HG03135 (cell line): ENCODE data around the gene THRA.

Source experiments
- ATAC-seq: cut with Tn5 transposase; IDR thresholded peaks from one replicate; pipeline ENCODE4 v1.9.1; 2021; ENCODE audit warnings: mild to moderate bottlenecking, moderate library complexity; ENCODE audit not compliant: unreplicated experiment

THRA gene, protein sequence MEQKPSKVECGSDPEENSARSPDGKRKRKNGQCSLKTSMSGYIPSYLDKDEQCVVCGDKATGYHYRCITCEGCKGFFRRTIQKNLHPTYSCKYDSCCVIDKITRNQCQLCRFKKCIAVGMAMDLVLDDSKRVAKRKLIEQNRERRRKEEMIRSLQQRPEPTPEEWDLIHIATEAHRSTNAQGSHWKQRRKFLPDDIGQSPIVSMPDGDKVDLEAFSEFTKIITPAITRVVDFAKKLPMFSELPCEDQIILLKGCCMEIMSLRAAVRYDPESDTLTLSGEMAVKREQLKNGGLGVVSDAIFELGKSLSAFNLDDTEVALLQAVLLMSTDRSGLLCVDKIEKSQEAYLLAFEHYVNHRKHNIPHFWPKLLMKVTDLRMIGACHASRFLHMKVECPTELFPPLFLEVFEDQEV

DNA sequence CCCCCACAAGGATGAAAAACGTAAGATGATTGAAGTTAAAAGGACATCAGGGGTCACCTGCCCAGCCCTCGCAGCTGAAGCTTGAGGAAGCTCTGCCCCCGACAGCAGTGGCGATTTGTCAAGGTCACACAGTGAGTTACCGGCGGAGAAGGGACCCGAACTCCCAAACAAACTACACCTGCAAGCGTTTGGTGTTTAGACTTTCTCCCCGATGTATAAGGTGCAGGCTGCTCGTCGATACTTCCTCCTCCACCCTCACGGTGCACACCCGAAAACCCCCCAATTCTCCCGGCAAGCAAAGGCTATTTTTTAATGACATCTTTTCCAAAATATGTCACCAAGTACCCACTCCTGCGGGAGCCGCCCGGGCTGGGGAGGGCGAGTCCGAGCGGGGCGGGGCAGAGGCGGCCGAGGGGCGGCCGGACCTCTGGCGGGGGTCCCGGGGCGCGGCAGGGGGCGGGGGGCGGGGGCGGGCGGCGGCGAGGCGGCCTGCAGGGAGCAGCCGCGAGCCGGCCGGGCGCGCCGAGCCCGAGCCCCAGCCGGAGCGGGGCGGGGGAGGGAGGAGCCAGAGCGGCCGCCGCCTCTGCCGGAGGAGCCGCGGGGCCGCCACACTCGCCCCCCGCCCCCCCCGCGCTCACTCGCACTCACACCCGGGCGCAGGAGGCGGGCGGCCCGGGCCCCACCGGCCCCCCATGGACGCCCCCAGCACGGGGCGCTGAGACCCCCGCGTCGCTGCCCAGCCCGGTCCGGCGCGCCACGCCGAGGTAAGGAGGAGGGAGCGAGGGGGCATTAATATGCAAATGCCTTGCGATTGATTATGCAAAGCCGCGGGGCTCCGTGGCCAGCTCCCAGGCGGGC, at the start of gene THRA:
THRA (plus strand) TSS at position 637 of the 858 bp plus-strand sequence. CDS start 11,524 bp downstream, outside the sequence.
- ATAC-seq, result peak; percentile 61

DNA sequence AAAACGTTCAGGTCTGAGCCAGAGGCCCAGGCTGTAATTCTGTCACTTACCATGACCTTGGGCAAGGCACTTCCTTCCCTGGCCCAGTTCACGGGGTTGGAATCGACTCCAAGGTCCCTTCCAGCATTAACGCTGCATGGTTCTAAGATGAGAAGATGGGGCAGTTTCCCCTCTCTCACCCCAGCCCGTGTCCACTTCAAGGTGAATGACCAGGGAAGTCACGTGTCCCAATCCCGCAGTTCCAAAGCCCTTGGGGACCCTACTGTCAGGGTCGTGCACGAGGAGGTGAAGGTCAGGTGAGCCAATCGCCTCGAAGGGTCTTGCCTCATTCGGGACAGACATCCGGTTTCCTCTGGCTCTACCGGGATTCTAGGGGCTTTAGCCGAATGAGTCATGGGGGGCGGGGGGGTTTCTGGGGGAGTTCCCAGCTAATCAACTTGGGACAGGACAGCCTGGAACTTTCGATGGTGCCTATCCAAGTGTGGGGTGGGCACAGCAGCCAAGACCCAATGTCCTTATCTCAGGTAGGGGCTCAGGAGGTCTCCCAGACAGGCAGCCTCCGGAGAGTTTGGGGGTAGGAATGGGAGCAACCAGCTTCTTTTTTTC, 48.3 kb upstream of the THRA start:
- ATAC-seq, result no peak

DNA sequence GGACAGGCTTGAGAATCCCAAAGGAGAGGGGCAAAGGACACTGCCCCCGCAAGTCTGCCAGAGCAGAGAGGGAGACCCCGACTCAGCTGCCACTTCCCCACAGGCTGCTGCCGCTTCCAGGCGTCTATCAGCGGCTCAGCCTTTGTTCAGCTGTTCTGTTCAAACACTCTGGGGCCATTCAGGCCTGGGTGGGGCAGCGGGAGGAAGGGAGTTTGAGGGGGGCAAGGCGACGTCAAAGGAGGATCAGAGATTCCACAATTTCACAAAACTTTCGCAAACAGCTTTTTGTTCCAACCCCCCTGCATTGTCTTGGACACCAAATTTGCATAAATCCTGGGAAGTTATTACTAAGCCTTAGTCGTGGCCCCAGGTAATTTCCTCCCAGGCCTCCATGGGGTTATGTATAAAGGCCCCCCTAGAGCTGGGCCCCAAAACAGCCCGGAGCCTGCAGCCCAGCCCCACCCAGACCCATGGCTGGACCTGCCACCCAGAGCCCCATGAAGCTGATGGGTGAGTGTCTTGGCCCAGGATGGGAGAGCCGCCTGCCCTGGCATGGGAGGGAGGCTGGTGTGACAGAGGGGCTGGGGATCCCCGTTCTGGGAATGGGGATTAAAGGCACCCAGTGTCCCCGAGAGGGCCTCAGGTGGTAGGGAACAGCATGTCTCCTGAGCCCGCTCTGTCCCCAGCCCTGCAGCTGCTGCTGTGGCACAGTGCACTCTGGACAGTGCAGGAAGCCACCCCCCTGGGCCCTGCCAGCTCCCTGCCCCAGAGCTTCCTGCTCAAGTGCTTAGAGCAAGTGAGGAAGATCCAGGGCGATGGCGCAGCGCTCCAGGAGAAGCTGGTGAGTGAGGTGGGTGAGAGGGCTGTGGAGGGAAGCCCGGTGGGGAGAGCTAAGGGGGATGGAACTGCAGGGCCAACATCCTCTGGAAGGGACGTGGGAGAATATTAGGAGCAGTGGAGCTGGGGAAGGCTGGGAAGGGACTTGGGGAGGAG, 47.5 kb upstream of the THRA start, which contains the start of gene CSF3:
CSF3 (plus strand) TSS at position 436 of the 993 bp plus-strand sequence; CDS start at position 471, 35 bp downstream.
- no peak for ATAC-seq

DNA sequence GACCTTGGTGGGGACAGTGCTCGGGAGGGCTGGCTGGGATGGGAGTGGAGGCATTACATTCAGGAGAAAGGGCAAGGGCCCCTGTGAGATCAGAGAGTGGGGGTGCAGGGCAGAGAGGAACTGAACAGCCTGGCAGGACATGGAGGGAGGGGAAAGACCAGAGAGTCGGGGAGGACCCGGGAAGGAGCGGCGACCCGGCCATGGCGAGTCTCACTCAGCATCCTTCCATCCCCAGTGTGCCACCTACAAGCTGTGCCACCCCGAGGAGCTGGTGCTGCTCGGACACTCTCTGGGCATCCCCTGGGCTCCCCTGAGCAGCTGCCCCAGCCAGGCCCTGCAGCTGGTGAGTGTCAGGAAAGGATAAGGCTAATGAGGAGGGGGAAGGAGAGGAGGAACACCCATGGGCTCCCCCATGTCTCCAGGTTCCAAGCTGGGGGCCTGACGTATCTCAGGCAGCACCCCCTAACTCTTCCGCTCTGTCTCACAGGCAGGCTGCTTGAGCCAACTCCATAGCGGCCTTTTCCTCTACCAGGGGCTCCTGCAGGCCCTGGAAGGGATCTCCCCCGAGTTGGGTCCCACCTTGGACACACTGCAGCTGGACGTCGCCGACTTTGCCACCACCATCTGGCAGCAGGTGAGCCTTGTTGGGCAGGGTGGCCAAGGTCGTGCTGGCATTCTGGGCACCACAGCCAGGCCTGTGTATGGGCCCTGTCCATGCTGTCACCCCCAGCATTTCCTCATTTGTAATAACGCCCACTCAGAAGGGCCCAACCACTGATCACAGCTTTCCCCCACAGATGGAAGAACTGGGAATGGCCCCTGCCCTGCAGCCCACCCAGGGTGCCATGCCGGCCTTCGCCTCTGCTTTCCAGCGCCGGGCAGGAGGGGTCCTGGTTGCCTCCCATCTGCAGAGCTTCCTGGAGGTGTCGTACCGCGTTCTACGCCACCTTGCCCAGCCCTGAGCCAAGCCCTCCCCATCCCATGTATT, 46.5 kb upstream of the THRA start:
- ATAC-seq, result no peak

DNA sequence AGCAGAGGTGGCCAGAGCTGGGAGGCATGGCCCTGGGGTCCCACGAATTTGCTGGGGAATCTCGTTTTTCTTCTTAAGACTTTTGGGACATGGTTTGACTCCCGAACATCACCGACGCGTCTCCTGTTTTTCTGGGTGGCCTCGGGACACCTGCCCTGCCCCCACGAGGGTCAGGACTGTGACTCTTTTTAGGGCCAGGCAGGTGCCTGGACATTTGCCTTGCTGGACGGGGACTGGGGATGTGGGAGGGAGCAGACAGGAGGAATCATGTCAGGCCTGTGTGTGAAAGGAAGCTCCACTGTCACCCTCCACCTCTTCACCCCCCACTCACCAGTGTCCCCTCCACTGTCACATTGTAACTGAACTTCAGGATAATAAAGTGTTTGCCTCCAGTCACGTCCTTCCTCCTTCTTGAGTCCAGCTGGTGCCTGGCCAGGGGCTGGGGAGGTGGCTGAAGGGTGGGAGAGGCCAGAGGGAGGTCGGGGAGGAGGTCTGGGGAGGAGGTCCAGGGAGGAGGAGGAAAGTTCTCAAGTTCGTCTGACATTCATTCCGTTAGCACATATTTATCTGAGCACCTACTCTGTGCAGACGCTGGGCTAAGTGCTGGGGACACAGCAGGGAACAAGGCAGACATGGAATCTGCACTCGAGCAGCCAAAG, 45.2 kb upstream of the THRA start:
- no peak for ATAC-seq

DNA sequence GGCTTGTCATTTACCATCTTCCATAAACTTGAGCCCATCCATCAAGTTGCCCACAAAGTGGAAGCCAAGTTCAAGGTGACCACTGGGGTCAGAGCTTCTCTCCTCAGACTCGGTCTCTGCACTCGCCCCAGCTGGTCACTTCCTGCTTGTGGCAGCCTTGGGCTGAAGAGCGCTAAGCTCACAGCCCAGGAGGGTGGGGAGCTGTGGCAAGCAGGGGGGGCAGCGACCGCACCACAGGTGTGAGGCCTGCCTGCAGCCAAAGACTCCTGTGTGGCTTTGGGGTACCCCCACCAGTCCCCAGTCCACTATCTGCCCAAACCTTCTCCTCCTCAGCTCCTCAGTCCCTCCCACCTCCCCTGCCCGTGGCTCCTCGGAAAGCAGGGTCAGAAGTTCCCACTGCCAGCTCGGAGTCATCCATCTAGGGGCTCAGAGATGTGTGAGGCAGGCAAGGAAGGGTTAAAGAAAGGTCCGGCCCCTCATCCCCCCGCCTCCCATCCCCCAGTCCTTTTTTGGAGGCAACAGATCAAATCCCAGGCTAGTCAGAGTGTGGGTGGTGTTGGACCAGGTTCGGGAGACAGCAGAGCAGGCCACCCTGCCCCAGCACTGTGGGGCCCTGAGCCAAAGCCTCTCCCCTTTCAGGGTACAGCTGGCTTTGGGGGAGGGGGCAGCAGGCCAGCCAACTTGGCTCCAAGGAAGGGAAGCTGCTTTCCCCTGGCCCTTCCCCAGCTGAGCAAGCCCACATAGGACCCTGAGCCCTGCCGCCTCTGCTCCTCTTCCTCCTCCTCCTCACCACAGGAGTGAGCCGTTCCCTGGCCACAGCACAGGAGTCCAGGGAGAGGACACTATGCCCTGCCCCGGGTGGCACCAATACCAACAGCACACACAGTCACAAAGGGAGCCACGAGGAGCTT, 44.3 kb upstream of the THRA start:
- ATAC-seq, result no peak

DNA sequence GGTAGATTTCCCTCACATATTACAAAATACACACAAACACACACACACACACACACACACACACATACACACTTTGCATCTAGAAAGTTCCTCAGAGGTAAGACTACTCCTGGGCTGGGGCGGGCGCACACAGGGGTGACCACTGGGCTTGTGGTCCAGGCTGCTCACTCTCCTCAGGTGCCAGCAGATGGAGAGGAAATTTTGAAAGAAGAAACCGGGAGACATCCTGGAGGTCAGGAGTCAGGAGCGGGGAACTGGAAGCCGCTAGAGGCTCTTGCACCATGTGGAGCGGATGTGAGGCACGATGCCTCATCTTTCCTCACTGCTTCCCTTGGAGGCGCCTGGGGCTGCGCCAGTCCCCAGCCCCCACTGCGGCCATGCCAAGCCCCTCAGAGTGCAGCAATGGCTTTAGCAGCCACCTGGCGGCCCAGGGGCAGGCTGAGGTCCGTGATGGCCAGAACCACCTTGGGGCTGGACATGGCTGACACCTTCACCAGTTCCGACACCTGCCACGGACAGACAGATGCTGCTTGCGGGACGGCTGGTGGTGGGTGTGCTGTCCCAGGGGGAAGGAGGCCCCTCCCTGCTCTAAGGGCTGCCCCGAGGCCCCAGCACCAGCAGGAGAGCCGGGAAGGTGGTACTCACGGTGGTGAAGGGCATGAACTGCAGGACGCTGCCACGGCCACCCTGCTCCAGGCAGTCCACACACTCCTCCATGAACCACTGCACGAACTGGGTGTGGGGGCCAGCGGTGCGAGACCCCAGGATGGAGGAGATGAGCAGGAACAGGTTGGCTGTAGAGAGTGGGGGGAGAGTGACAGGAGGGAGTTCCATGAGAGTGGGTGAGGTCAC, 43.4 kb upstream of the THRA start:
- ATAC-seq, result no peak

DNA sequence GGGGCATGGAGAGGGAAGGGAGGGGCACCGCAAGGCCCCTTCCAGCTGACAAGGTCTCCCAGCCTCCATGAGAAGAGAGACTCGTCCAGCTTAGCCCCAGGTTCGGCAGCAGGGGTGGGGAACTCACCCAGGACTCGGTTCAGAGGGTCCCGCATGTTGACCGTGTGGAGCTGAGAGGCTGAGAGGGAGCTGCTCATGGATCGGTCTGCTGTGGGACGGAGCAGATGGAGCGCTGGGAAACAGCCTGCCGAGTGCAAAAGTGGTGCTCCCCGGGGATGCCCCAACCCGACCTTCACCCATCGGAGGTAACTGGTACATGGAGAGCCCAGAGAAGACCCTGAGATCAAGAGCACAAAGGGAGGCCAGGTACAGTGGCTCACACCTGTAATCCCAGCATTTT, 42.6 kb upstream of the THRA start:
- ATAC-seq, result no peak

DNA sequence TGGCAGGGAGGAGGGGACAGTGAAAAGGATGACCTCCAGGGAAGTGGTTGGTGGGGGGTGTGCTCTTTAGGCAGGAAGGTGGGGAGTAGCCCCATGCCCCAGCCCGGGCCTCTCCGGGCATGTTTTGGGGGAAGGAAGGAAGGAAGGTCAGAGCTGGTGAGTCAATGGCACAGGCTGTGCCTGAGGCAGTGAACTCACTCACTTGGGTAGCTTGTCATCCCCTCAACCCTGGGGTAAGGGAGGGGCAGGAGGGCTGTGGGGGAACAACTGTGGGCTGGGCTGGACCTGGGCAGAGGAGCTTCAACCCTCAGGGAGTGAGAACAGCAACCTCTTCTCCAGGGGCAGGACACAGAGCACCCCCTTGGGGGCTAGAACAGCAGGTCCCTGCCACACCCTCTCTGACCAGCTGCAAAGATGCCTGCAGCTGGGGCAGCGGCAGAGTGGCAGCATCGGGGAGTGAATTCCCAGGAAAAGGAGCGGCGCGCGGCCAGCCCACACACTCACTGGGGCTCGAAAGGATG, 41.3 kb upstream of the THRA start:
- no peak for ATAC-seq

DNA sequence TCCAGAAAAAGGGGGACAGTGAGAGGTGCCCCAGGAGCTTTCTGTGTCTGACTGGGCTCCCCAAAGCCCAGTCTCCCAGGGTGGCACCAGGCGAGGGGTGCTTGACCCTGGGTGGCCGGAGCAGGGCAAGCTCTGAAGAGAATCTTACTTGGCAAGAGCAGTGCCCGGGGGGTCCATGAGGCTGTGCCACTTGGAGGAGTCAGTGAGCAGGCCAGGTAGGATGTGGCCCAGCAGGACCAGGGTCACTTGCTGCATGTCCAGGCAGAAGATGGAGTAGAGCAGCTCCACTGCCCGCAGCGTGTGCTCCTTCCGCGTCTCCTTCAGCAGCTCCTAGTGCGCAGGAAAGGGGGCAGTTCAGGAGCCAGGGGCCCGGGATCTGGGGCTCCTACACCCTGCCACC, 40.3 kb upstream of the THRA start:
- ATAC-seq, result no peak

DNA sequence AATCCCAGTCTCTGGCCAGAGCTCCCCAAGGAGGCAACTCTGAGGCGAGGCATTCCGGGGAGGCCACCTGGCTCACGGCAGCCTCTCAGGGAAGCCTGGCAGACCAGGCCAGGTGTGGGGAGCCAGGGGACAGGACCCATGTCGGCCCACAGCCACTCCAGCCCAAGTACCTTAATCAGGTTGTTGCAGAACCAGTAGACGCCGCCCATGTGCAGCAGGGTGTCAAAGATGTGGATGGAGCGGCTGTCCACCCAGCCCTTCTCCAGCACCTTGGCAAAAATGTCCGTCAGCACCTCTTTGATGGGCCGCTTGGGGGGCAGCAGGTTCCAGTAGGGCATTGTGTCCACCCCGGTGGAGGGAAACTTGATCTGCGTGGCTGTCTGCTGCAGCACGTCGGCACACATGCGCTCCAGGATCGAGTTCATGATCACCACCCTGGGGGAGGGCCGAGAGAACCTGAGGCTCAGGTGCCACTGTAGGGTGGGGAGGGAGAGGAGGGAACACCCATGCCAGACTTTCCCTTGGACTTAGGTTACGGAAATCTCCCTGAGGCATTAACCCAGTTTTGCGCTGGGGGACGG, 39.7 kb upstream of the THRA start:
- no peak for ATAC-seq

DNA sequence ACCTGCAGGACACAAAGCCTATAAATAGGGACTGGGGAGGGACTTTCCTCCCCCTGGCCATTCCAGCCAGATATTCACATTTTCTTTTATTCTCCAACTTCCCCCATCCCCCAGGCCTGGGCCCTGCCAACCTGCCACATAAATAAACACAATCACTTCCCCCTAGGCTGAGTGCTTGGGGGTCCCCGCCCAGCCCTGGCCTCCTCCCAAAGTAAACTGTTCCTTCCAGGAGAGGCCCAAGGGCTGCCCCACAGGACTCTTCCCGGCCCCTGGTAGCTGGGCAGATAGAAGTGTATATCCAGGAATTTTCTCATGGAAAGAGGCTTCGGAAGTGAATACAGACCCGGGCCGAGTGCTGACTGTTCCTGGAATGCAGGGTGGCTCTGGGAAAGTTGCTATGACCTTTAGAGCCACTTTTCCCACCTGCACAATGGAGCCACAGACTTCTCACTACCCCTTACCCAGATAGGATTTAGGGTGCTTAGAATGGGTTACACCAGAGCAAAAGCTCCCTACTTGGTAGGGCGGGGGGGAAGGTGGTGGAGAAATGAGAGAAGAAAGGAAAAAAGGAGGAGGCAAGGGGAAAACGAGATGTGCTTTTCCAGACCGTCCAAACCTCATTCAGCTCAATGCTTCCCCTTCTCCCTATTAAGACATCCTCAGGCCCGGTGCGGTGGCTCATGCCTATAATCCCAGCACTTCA, 39.0 kb upstream of the THRA start:
- ATAC-seq, result no peak

DNA sequence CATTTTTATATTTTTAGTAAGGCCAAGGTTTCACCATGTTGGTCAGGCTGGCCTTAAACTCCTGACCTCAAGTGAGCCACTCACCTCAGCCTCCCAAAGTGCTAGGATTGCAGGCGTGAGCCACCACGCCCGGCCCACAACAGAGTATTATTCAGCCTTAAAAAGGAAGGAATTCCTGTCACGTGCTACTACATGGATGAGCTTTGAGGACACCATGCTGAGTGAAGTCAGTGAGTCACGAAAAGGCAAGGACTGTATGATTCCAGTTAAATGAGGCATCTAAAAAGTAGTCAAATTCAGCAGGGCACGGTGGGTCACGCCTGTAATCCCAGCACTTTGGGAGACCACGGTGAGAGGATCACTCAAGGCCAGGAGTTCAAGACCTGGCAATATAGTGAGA, 37.9 kb upstream of the THRA start:
- ATAC-seq, result no peak

DNA sequence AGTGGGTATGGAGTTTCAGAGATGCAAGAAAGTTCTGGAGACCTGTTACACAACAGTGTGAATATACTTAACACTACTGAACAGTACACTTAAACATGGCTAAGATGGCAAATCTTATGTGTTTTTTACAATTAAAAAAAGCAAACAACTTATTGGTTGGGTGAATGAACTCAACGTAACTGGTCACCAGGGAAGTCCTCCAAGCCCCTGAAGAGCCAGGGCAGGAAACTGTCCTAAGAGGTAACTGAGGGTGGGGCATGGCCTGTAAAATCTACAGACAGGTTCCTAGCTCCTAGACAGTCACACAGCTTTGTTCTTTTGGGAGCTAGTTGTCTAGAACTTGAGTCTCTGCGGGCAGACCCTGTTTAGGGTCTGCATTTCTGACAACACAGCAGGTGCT, 37.2 kb upstream of the THRA start:
- no peak for ATAC-seq
